Peyer's patch (tissue), 4 donors: ENCODE measurements around the gene PGK1.

ENCODE experiments used
- CTCF ChIP-seq, 6 experiments: fragments of 450-650 bp in 4 of 6; fragments of 200-600 bp in 2 of 6; sonication (generic) in 1 of 6; IDR thresholded peaks; one replicate each; pipeline ENCODE4 v1.5.1; 2017 to 2019; ENCODE audit warnings: antibody characterized with exemption in 6 of 6, mild to moderate bottlenecking in 3 of 6, moderate library complexity in 1 of 6
- POLR2A ChIP-seq, 2 donors: fragments of 450-650 bp; IDR thresholded peaks; one replicate each; pipeline ENCODE4 v1.5.1; 2017; ENCODE audit warnings: antibody characterized with exemption in 2 of 2, mild to moderate bottlenecking in 2 of 2, moderate library complexity in 2 of 2

GRCh38 chrX:78071331-78071730 is 32.7 kb upstream of the PGK1 start:
- TF ChIP-seq POLR2A (IDR thresholded peaks at IDR 0.05), result no peak
- no peak for TF ChIP-seq CTCF (IDR thresholded peaks at IDR 0.05)
